Neural cell (in vitro differentiated cells): Measurements from ENCODE around the gene SURF6. TPM values are rescaled to one million over a fixed set of nuclear protein-coding genes. Genes with fewer than 3 reads are reported as not detected.

Experiments
- H2AFZ ChIP-seq: fragments of 200-600, 300-800 bp; sonication (generic), shearing (Covaris generic); 2 replicates; pipeline ENCODE4 v1.6.0; 2014; ENCODE audit warnings: low read depth, mild to moderate bottlenecking, antibody characterized with exemption, low read length, moderate library complexity
- H3F3A ChIP-seq: fragments of 200-600 bp; shearing (Covaris generic); 2 replicates; pipeline ENCODE4 v1.6.1; 2016; ENCODE audit warnings: mild to moderate bottlenecking, moderate library complexity, mixed read lengths, antibody characterized with exemption, low read length; ENCODE audit not compliant: insufficient read depth, poor library complexity, severe bottlenecking
- H3K27ac ChIP-seq: fragments of 200-600, 300-800 bp; sonication (generic), shearing (Covaris generic); 2 replicates; pipeline ENCODE4 v1.5.1; 2014; ENCODE audit warnings: mild to moderate bottlenecking, low read length, moderate library complexity
- H3K27me3 ChIP-seq: fragments of 300-800, 200-600 bp; sonication (generic), shearing (Covaris generic); 2 replicates; pipeline ENCODE4 v1.6.0; 2014; ENCODE audit warnings: mild to moderate bottlenecking, low read depth, low read length, moderate library complexity; ENCODE audit not compliant: insufficient read depth
- H3K36me3 ChIP-seq: fragments of 300-800, 200-600 bp; sonication (generic), shearing (Covaris generic); 2 replicates; pipeline ENCODE4 v1.5.1; 2014; ENCODE audit warnings: mild to moderate bottlenecking, antibody characterized with exemption, low read length, moderate library complexity; ENCODE audit not compliant: insufficient read depth
- H3K4me2 ChIP-seq: fragments of 300-800, 200-600 bp; sonication (generic), shearing (Covaris generic); 2 replicates; pipeline ENCODE4 v1.6.0; 2014; ENCODE audit warnings: mild to moderate bottlenecking, low read length
- H3K4me3 ChIP-seq: fragments of 300-800, 200-600 bp; sonication (generic), shearing (Covaris generic); 2 replicates; pipeline ENCODE4 v1.5.1; 2014; ENCODE audit warnings: mild to moderate bottlenecking, low read length, moderate library complexity
- H3K79me2 ChIP-seq: fragments of 200-600 bp; shearing (Covaris generic); replicated peaks from 2 replicates; pipeline ENCODE4 v1.6.0; 2014; ENCODE audit warnings: mild to moderate bottlenecking, low read length, moderate library complexity; ENCODE audit not compliant: insufficient read depth
- H3K9ac ChIP-seq: fragments of 300-800, 200-600 bp; sonication (generic), shearing (Covaris generic); 2 replicates; pipeline ENCODE4 v1.6.1; 2016; ENCODE audit warnings: mild to moderate bottlenecking, low read length, mixed read lengths
- H3K9me2 ChIP-seq: fragments of 200-600 bp; shearing (Covaris generic); 2 replicates; pipeline ENCODE4 v1.6.1; 2016; ENCODE audit warnings: mild to moderate bottlenecking, low read length, mixed read lengths; ENCODE audit not compliant: insufficient read depth
- H3K9me3 ChIP-seq: fragments of 200-600, 300-800 bp; sonication (generic), shearing (Covaris generic); 2 replicates; pipeline ENCODE4 v1.6.1; 2016; ENCODE audit warnings: mild to moderate bottlenecking, mixed run types, low read length, moderate library complexity, mixed read lengths
- H4K20me1 ChIP-seq: fragments of 200-600 bp; shearing (Covaris generic); 2 replicates; pipeline ENCODE4 v1.6.1; 2016; ENCODE audit warnings: mild to moderate bottlenecking, mixed run types; ENCODE audit not compliant: insufficient read depth
- EP300 ChIP-seq: fragments of 450-650 bp; conservative IDR thresholded peaks from 2 replicates; pipeline ENCODE4 v1.6.1; 2014; ENCODE audit warnings: antibody characterized with exemption, mild to moderate bottlenecking, moderate library complexity; ENCODE audit not compliant: poor library complexity, severe bottlenecking
- EZH2 ChIP-seq: fragments of 200-600, 300-800 bp; shearing (Covaris generic), sonication (generic); IDR thresholded peaks from 2 replicates; pipeline ENCODE4 v1.6.1; 2014; ENCODE audit warnings: antibody characterized with exemption, low read length, borderline replicate concordance, mild to moderate bottlenecking; ENCODE audit not compliant: insufficient read depth, poor library complexity, severe bottlenecking
- MXI1 ChIP-seq: fragments of 450-650 bp; conservative IDR thresholded peaks from 2 replicates; pipeline ENCODE4 v1.6.1; 2014; ENCODE audit warnings: antibody characterized with exemption, mild to moderate bottlenecking; ENCODE audit not compliant: poor library complexity, severe bottlenecking
- POLR2AphosphoS5 ChIP-seq: IDR thresholded peaks from 2 replicates; pipeline ENCODE4 v1.6.1; 2012
- RAD21 ChIP-seq: fragments of 450-650 bp; conservative IDR thresholded peaks from 2 replicates; pipeline ENCODE4 v1.6.1; 2014; ENCODE audit warnings: antibody characterized with exemption, mild to moderate bottlenecking, moderate library complexity
- SMC3 ChIP-seq: fragments of 450-650 bp; conservative IDR thresholded peaks from 2 replicates; pipeline ENCODE4 v1.6.1; 2014; ENCODE audit warnings: antibody characterized with exemption, mild to moderate bottlenecking, moderate library complexity; ENCODE audit not compliant: poor library complexity
- TAF1 ChIP-seq: IDR thresholded peaks from 2 replicates; pipeline ENCODE4 v1.6.1; 2012; ENCODE audit warnings: low read depth
- polyA plus RNA-seq: library from polyadenylated mRNA; depleted of rRNA; stranded (reverse); fragments of >200 nt; gene quantifications from 2 replicates; pipeline ENCODE4 v1.2.3, GENCODE V29; 2014
- TF ChIP-seq, protein P1 (sequence below): fragments of 450-650 bp; IDR thresholded peaks from 2 replicates; pipeline ENCODE4 v1.5.1; 2014; ENCODE audit warnings: antibody characterized with exemption, mild to moderate bottlenecking, moderate library complexity; ENCODE audit not compliant: poor library complexity, severe bottlenecking
- TF ChIP-seq, protein P2 (sequence below): IDR thresholded peaks from 2 replicates; pipeline ENCODE4 v1.6.1; 2012; ENCODE audit warnings: borderline replicate concordance

Gene SURF6
- polyA plus RNA-seq, 1 donor from 2014 or later = 20.7 TPM

DNA sequence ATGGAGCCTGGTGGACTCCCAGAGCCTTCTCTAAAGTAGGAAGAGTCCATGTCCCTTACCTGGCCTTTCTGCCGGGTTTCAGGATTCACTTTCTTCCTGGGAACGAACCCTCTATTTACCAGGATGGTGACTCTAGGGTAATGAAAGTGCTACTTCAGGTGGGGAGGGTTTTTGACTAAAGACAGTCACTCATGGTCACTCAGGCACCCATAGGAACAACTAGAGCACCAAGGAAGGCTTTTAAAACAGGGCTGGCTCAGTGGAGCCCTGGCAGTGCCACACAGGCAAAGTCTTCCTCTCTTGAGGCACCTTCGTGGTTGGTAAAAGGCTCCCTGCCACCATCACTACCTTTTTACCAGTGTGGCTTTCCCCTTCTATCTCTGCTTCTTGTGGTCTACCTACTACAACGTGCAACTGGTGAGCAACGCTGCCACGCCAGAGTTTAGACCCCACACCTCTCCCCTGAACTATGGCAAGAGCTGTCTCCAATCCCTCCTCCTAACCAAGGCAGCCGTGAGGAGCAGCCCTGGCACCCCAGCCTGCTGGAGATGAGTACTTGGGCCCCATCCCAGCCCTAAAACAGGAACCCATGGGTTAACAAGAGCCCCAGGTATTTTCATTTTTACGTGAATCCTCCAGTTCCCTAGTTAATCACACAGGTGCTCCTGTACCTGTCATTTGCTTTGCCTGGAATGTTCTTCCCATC is 16.8 kb upstream of the SURF6 start:
- Histone ChIP-seq H3K27me3 (no peaks in the 10 kb centered on the region), H3F3A (no peaks in the 10 kb centered on the region), H4K20me1 (no peaks in the 10 kb centered on the region), H2AFZ (no peak overlapping the region), H3K27ac (no peak overlapping the region), H3K9me3 (no peaks in the 10 kb centered on the region), H3K36me3 (peaks cover 6% of the 10 kb centered on the region), H3K9me2 (no peaks in the 10 kb centered on the region), H3K4me3 (no peak overlapping the region), H3K4me2 (no peak overlapping the region), H3K79me2 (peaks cover 30% of the 10 kb centered on the region), H3K9ac (no peak overlapping the region)
- TF ChIP-seq EZH2 (no peak), MXI1 (no peak), SMC3 (no peak)

DNA sequence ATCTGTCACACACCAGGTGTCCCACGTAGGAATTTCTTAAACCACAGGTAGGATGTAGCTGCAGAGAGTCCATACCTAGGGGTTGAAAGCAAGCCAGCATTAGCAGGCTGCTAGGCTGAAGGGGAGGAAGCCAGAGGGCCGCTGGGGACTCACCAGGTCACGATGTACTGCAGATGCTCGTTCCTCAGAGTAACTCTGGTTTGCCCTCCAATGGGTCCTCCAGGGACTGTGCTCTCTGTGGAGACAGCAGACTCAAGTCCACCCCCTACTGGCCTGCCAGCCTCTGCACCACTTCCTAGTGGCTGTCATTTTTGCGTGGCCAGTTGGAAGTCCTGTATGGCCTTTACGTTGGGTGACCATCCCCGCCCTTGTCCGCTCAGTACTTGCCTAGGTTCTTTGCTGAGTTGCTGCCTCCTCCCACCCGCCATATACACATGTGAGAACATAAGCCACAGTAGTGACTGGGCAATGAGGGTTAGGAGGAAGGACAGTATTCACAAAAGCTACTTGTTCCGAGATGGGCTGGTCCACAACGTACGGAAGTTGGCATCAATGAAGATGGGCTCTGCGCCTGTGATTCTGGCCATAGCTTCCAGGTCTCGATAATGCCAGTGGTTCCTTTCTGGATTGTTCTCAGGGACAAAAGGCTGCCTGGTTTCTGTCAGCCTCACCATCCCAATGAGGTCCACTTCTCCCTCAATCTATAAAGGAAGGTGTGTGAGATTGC is 16.1 kb upstream of the SURF6 start:
- Histone ChIP-seq H3K4me2 (no peak overlapping the region), H3K4me3 (no peak overlapping the region), H3K9ac (no peak overlapping the region), H3K36me3 (peaks cover 6% of the 10 kb centered on the region), H3F3A (no peaks in the 10 kb centered on the region), H2AFZ (no peak overlapping the region), H3K9me3 (no peaks in the 10 kb centered on the region), H4K20me1 (no peaks in the 10 kb centered on the region), H3K79me2 (peaks cover 24% of the 10 kb centered on the region), H3K27ac (no peak overlapping the region), H3K9me2 (no peaks in the 10 kb centered on the region), H3K27me3 (no peaks in the 10 kb centered on the region)
- TF ChIP-seq, protein P1, sequence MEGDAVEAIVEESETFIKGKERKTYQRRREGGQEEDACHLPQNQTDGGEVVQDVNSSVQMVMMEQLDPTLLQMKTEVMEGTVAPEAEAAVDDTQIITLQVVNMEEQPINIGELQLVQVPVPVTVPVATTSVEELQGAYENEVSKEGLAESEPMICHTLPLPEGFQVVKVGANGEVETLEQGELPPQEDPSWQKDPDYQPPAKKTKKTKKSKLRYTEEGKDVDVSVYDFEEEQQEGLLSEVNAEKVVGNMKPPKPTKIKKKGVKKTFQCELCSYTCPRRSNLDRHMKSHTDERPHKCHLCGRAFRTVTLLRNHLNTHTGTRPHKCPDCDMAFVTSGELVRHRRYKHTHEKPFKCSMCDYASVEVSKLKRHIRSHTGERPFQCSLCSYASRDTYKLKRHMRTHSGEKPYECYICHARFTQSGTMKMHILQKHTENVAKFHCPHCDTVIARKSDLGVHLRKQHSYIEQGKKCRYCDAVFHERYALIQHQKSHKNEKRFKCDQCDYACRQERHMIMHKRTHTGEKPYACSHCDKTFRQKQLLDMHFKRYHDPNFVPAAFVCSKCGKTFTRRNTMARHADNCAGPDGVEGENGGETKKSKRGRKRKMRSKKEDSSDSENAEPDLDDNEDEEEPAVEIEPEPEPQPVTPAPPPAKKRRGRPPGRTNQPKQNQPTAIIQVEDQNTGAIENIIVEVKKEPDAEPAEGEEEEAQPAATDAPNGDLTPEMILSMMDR = no peak
- no peak for TF ChIP-seq POLR2AphosphoS5
- TF ChIP-seq EZH2 = no peak
- no peak for TF ChIP-seq TAF1
- no peak for TF ChIP-seq EP300
- TF ChIP-seq RAD21 = no peak
- TF ChIP-seq SMC3 = no peak
- no peak for TF ChIP-seq MXI1
- TF ChIP-seq, protein P2, sequence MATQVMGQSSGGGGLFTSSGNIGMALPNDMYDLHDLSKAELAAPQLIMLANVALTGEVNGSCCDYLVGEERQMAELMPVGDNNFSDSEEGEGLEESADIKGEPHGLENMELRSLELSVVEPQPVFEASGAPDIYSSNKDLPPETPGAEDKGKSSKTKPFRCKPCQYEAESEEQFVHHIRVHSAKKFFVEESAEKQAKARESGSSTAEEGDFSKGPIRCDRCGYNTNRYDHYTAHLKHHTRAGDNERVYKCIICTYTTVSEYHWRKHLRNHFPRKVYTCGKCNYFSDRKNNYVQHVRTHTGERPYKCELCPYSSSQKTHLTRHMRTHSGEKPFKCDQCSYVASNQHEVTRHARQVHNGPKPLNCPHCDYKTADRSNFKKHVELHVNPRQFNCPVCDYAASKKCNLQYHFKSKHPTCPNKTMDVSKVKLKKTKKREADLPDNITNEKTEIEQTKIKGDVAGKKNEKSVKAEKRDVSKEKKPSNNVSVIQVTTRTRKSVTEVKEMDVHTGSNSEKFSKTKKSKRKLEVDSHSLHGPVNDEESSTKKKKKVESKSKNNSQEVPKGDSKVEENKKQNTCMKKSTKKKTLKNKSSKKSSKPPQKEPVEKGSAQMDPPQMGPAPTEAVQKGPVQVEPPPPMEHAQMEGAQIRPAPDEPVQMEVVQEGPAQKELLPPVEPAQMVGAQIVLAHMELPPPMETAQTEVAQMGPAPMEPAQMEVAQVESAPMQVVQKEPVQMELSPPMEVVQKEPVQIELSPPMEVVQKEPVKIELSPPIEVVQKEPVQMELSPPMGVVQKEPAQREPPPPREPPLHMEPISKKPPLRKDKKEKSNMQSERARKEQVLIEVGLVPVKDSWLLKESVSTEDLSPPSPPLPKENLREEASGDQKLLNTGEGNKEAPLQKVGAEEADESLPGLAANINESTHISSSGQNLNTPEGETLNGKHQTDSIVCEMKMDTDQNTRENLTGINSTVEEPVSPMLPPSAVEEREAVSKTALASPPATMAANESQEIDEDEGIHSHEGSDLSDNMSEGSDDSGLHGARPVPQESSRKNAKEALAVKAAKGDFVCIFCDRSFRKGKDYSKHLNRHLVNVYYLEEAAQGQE = no peak
